GM12873 (cell line): ENCODE results near the gene N4BP2L1.

Source experiments
- TF ChIP-seq, protein P1 (sequence below): IDR thresholded peaks from 2 replicates; pipeline ENCODE4 v1.5.1; 2012; ENCODE audit warnings: low read depth, mild to moderate bottlenecking, moderate library complexity, low read length, control low read depth; ENCODE audit not compliant: insufficient read depth; ENCODE audit errors: missing control alignments

The N4BP2L1 gene

GRCh38 chr13:32468502-32469142 is 40.7 kb upstream of the N4BP2L1 start:
- TF ChIP-seq, protein P1, sequence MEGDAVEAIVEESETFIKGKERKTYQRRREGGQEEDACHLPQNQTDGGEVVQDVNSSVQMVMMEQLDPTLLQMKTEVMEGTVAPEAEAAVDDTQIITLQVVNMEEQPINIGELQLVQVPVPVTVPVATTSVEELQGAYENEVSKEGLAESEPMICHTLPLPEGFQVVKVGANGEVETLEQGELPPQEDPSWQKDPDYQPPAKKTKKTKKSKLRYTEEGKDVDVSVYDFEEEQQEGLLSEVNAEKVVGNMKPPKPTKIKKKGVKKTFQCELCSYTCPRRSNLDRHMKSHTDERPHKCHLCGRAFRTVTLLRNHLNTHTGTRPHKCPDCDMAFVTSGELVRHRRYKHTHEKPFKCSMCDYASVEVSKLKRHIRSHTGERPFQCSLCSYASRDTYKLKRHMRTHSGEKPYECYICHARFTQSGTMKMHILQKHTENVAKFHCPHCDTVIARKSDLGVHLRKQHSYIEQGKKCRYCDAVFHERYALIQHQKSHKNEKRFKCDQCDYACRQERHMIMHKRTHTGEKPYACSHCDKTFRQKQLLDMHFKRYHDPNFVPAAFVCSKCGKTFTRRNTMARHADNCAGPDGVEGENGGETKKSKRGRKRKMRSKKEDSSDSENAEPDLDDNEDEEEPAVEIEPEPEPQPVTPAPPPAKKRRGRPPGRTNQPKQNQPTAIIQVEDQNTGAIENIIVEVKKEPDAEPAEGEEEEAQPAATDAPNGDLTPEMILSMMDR = no peak

DNA sequence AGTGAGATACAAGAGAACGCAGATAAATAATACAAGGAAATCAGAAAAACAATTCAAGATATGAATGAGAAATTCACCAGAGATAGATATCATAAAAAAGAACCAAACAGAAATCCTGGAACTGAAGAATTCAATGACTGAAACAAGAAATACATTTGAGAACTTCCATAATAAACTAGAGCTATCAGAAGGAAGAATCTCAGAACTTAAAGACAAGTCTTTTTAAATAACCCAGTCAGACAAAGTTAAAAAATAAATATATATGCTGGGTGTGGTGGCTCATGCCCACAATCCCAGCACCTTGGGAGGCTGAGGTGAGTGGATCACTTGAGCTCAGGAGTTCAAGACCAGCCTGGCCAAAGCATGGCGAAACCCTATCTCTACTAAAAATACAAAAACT is 28.7 kb upstream of the N4BP2L1 start:
- TF ChIP-seq, protein P1 = no peak

GRCh38 chr13:32455594-32455903 is 27.6 kb upstream of the N4BP2L1 start:
- TF ChIP-seq, protein P1 = no peak

GRCh38 chr13:32454886-32455593 is 27.1 kb upstream of the N4BP2L1 start:
- TF ChIP-seq, protein P1 = no peak

DNA sequence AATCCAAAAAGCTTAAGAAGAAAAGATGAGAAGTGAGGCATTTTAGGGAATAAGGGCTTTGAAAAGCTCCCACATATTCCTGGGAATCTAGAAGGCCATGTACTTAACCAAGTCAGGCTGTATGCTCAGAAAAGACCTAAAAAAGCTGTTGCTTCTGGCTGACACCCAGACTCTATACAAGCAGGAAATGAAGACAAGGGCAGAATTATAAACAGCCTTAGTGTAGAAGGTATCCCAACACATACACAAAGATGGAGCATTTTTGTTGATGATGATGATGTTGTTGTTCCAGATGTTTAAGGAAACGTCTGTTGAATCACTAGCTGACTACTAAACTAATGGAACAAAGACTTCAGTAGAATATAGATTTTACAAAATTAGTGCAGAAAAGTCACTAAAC is 26.1 kb upstream of the N4BP2L1 start:
- TF ChIP-seq, protein P1 = no peak

DNA sequence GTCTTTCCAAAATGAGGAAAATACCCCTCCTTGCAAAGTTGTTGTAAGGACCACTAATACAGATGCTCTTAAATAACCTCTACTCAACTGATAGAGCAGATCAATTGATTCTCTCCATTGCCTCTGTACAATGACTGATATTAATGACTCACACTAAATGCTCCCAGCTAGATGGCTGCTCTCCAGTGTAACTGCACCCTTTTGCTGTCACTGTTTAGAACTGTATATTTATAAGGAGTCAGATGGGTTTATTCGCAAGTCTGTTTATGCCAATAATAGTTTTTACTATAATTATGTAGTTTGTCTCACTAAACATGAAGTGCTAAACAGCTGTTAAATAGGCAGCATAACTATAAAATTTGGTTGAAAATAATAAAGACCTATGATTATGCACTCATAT is 21.0 kb upstream of the N4BP2L1 start:
- TF ChIP-seq, protein P1 = no peak

GRCh38 chr13:32447894-32448623 is 20.1 kb upstream of the N4BP2L1 start:
- TF ChIP-seq, protein P1 = no peak
